GM19468 (cell line): ENCODE results near the gene SPP1.
"Not testable (repeated sequence)": the region's sequence is repeated elsewhere in the genome, so short reads cannot be mapped to it uniquely, and the experiment has no call there.

Experiments used
- ATAC-seq: cut with Tn5 transposase; IDR thresholded peaks from one replicate; pipeline ENCODE4 v1.9.1; 2021; ENCODE audit warnings: mild to moderate bottlenecking, moderate library complexity, moderate number of reproducible peaks; ENCODE audit not compliant: unreplicated experiment; ENCODE audit errors: extremely low read depth

SPP1 gene

GRCh38 chr4:88017516-88018297, 42.2 kb downstream of the SPP1 start:
- no peak for ATAC-seq

- ATAC-seq = no peak
Measured at GRCh38 chr4:88018466-88018865, 43.0 kb downstream of the SPP1 start.

- no peak for ATAC-seq
Measured at GRCh38 chr4:88021824-88022223, 46.3 kb downstream of the SPP1 start.

GRCh38 chr4:88022289-88022688, 46.8 kb downstream of the SPP1 start:
- ATAC-seq = no peak

GRCh38 chr4:88025868-88026661, 50.6 kb downstream of the SPP1 start:
- not testable (repeated sequence) for ATAC-seq

- ATAC-seq = no peak
Measured at GRCh38 chr4:88027611-88028608, 52.4 kb downstream of the SPP1 start.

- ATAC-seq = no peak
Measured at GRCh38 chr4:88028946-88029345, 53.4 kb downstream of the SPP1 start.

- no peak for ATAC-seq
Measured at GRCh38 chr4:88029556-88029955, 54.0 kb downstream of the SPP1 start.

- ATAC-seq = no peak
Measured at GRCh38 chr4:88030565-88031310, 55.2 kb downstream of the SPP1 start.
